Stimulated activated CD8-positive, alpha-beta memory T cell treated with anti-CD3 and anti-CD28 coated beads, Interleukin-15, amount 100 ng/mL, for 48 hours (primary cell): ENCODE data around the gene TMEM198.

Experiments
- DNase-seq, 2 donors: peaks; one replicate each; pipeline ENCODE4 v3.0.0-alpha.2; 2020; ENCODE audit warnings: low read depth in 2 of 2

TMEM198 gene

GRCh38 chr2:219578811-219579613 is 35.2 kb downstream of the TMEM198 start:
- DNase-seq, result no peak

GRCh38 chr2:219581346-219581745 is 37.5 kb downstream of the TMEM198 start:
- no peak for DNase-seq

GRCh38 chr2:219591091-219591490 is 47.3 kb downstream of the TMEM198 start:
- DNase-seq, result no peak

- DNase-seq, result no peak
Observed at GRCh38 chr2:219592736-219593135, 48.9 kb downstream of the TMEM198 start.

- no peak for DNase-seq
Observed at GRCh38 chr2:219593154-219593553, 49.3 kb downstream of the TMEM198 start.

- no peak for DNase-seq
Observed at GRCh38 chr2:219595256-219595655, 51.4 kb downstream of the TMEM198 start.

GRCh38 chr2:219596954-219597551 is 53.2 kb downstream of the TMEM198 start:
- DNase-seq, result no peak

GRCh38 chr2:219597552-219598307 is 53.9 kb downstream of the TMEM198 start, which contains the start of gene STK11IP:
Gene STK11IP, plus strand, starts transcription at chr2:219597857. Its CDS starts 263 bp downstream, at chr2:219598120.
- peak; percentile 88 to 91 for DNase-seq

GRCh38 chr2:219598308-219599078 is 54.7 kb downstream of the TMEM198 start:
- no peak for DNase-seq
